Panc1 (cell line): ENCODE measurements around the gene LYRM1. TPM values are rescaled to one million over a fixed set of nuclear protein-coding genes. Genes with fewer than 3 reads are reported as not detected.

Experiments
- ATAC-seq: fragments of 200-7000 bp; cut with Tn5 transposase; 2 replicates; pipeline ENCODE4 v1.9.1; 2020; ENCODE audit warnings: mild to moderate bottlenecking, moderate library complexity
- BruUV-seq: library from RNA; stranded (reverse); fragments of 400-500 nt; replicated peaks from 2 replicates; lab custom pipeline; 2021; lab: Mats Ljungman, UMichigan
- CTCF ChIA-PET: fragments of 300-600 bp; sonication (Branson Sonifier 250); formaldehyde crosslinking; loops from one replicate; lab custom pipeline; 2022; ENCODE audit warnings: antibody characterized with exemption; lab: Charles Lee
- POLR2A ChIA-PET: fragments of 300-600 bp; sonication (Branson Sonifier 250); formaldehyde crosslinking; loops from one replicate; lab custom pipeline; 2022; ENCODE audit warnings: antibody characterized with exemption; lab: Charles Lee
- DNase-seq: peaks from one replicate; pipeline ENCODE4 v3.0.0-alpha.2; 2010; ENCODE audit warnings: low read depth, low spot score
- H3K27ac ChIP-seq: 2 replicates; pipeline ENCODE4 v1.5.1; 2011; ENCODE audit warnings: mild to moderate bottlenecking, low read length, inconsistent platforms
- H3K27me3 ChIP-seq: fragments of 200-500 bp; sonication (Bioruptor generic); 2 replicates; pipeline ENCODE4 v1.6.0; 2014; ENCODE audit warnings: low read length, inconsistent platforms; ENCODE audit not compliant: control insufficient read depth, insufficient read depth
- H3K36me3 ChIP-seq: fragments of 200-500 bp; sonication (Bioruptor generic); 2 replicates; pipeline ENCODE4 v1.5.1; 2014; ENCODE audit warnings: inconsistent platforms, mild to moderate bottlenecking, low read length, moderate library complexity; ENCODE audit not compliant: control insufficient read depth, insufficient read depth
- H3K4me1 ChIP-seq: 2 replicates; pipeline ENCODE4 v1.5.1; 2011; ENCODE audit warnings: inconsistent platforms, mild to moderate bottlenecking, low read length, moderate library complexity; ENCODE audit not compliant: control insufficient read depth, insufficient read depth
- H3K4me3 ChIP-seq, 2 experiments: 2 replicates each; pipeline ENCODE4 v1.5.1; 2011 to 2012; ENCODE audit warnings: low read depth in 2 of 2, low read length in 2 of 2, mild to moderate bottlenecking in 2 of 2, inconsistent platforms in 1 of 2, moderate library complexity in 1 of 2
- H3K9me3 ChIP-seq: fragments of 200-500 bp; sonication (Bioruptor generic); 2 replicates; pipeline ENCODE4 v1.5.1; 2014; ENCODE audit warnings: low read depth, mild to moderate bottlenecking, inconsistent platforms, low read length, moderate library complexity; ENCODE audit not compliant: control insufficient read depth, insufficient read depth
- POLR2AphosphoS5 ChIP-seq: IDR thresholded peaks from 2 replicates; pipeline ENCODE4 v1.6.1; 2012; ENCODE audit warnings: mild to moderate bottlenecking, low read depth, low read length, moderate library complexity
- SIN3A ChIP-seq: IDR thresholded peaks from 2 replicates; pipeline ENCODE4 v1.6.1; 2012; ENCODE audit warnings: low read depth, mild to moderate bottlenecking, low read length, moderate library complexity, borderline replicate concordance; ENCODE audit not compliant: insufficient read depth
- TCF7L2 ChIP-seq: IDR thresholded peaks from 2 replicates; pipeline ENCODE4 v1.6.1; 2011; ENCODE audit warnings: mild to moderate bottlenecking, low read depth, low read length, inconsistent platforms
- in situ Hi-C: cut with HindIII; loops from 2 replicates; pipeline ENCODE4 v1.10.0; 2016; ENCODE audit warnings: low sequenced_read_pairs, low pct_unique_long_range_greater_than_20kb
- intact Hi-C: fragments of 100-400 bp; cut with micrococcal nuclease; formaldehyde crosslinking; loops from one replicate; pipeline ENCODE4 v1.10.0; 2022; ENCODE audit not compliant: unreplicated experiment
- total RNA-seq: library from RNA; stranded (reverse); gene quantifications from one replicate; pipeline ENCODE4 v1.2.1, GENCODE V29; 2021; ENCODE audit not compliant: unreplicated experiment
- TF ChIP-seq, protein P1 (sequence below): fragments of 450-650 bp; IDR thresholded peaks from 2 replicates; pipeline ENCODE4 v1.5.1; 2017; ENCODE audit warnings: mild to moderate bottlenecking
- TF ChIP-seq, protein P2 (sequence below), 2 experiments: IDR thresholded peaks; 2 replicates each; pipeline ENCODE4 v1.6.1; 2011 to 2012; ENCODE audit warnings: low read depth in 2 of 2, control low read depth in 1 of 2, low read length in 1 of 2, mild to moderate bottlenecking in 1 of 2, moderate library complexity in 1 of 2; ENCODE audit not compliant: insufficient read depth in 1 of 2

Gene LYRM1
- total RNA-seq, 1 experiment from 2014 or later = 30.7 TPM

DNA sequence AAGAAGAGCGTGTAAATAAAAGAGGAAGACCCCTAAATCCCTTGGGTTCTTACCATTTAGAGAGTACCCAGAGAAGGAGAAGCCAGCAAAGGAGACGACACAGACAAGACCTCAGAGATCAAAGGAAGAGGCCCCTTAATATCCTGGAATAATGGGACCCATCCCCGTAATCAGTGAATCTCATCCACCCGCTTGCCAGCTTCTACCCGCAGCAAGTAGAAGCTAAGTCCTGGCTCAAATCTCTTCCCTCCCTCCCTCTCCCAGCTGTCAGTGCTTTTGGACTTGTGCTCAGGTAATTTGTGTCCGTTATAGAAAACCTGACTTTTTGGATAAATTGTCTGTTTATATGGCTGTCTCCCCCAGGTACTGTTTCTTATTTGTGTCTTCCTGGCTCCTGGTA lies 1.9 kb downstream of the LYRM1 start:
- CTCF ChIA-PET = no interaction called here
- Histone ChIP-seq H3K9me3 (no peaks in the 10 kb centered on the region), H3K4me1 (peaks cover 72% of the 10 kb centered on the region), H3K4me3 (no peak overlapping the region), H3K36me3 (no peaks in the 10 kb centered on the region; the same call in 1 of the 2 replicates), H3K27ac (peak overlapping the region; percentile 98), H3K27me3 (no peaks in the 10 kb centered on the region)
- no TSS peak for BruUV-seq
- ATAC-seq (no peak), DNase-seq (no peak)
- intact Hi-C loops = no loop called here
- in situ Hi-C loops = no loop called here
- TF ChIP-seq SIN3A = no peak
- no peak for TF ChIP-seq POLR2AphosphoS5
- TF ChIP-seq, protein P1, sequence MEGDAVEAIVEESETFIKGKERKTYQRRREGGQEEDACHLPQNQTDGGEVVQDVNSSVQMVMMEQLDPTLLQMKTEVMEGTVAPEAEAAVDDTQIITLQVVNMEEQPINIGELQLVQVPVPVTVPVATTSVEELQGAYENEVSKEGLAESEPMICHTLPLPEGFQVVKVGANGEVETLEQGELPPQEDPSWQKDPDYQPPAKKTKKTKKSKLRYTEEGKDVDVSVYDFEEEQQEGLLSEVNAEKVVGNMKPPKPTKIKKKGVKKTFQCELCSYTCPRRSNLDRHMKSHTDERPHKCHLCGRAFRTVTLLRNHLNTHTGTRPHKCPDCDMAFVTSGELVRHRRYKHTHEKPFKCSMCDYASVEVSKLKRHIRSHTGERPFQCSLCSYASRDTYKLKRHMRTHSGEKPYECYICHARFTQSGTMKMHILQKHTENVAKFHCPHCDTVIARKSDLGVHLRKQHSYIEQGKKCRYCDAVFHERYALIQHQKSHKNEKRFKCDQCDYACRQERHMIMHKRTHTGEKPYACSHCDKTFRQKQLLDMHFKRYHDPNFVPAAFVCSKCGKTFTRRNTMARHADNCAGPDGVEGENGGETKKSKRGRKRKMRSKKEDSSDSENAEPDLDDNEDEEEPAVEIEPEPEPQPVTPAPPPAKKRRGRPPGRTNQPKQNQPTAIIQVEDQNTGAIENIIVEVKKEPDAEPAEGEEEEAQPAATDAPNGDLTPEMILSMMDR = no peak
- no peak for TF ChIP-seq TCF7L2
- TF ChIP-seq, protein P2, sequence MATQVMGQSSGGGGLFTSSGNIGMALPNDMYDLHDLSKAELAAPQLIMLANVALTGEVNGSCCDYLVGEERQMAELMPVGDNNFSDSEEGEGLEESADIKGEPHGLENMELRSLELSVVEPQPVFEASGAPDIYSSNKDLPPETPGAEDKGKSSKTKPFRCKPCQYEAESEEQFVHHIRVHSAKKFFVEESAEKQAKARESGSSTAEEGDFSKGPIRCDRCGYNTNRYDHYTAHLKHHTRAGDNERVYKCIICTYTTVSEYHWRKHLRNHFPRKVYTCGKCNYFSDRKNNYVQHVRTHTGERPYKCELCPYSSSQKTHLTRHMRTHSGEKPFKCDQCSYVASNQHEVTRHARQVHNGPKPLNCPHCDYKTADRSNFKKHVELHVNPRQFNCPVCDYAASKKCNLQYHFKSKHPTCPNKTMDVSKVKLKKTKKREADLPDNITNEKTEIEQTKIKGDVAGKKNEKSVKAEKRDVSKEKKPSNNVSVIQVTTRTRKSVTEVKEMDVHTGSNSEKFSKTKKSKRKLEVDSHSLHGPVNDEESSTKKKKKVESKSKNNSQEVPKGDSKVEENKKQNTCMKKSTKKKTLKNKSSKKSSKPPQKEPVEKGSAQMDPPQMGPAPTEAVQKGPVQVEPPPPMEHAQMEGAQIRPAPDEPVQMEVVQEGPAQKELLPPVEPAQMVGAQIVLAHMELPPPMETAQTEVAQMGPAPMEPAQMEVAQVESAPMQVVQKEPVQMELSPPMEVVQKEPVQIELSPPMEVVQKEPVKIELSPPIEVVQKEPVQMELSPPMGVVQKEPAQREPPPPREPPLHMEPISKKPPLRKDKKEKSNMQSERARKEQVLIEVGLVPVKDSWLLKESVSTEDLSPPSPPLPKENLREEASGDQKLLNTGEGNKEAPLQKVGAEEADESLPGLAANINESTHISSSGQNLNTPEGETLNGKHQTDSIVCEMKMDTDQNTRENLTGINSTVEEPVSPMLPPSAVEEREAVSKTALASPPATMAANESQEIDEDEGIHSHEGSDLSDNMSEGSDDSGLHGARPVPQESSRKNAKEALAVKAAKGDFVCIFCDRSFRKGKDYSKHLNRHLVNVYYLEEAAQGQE (IDR thresholded peaks at IDR 0.05; ENCODE audit: insufficient read depth in 1 of 2, low read depth in 2 of 2, low read length in 1 of 2) = no peak
- POLR2A ChIA-PET = no interaction called here

DNA sequence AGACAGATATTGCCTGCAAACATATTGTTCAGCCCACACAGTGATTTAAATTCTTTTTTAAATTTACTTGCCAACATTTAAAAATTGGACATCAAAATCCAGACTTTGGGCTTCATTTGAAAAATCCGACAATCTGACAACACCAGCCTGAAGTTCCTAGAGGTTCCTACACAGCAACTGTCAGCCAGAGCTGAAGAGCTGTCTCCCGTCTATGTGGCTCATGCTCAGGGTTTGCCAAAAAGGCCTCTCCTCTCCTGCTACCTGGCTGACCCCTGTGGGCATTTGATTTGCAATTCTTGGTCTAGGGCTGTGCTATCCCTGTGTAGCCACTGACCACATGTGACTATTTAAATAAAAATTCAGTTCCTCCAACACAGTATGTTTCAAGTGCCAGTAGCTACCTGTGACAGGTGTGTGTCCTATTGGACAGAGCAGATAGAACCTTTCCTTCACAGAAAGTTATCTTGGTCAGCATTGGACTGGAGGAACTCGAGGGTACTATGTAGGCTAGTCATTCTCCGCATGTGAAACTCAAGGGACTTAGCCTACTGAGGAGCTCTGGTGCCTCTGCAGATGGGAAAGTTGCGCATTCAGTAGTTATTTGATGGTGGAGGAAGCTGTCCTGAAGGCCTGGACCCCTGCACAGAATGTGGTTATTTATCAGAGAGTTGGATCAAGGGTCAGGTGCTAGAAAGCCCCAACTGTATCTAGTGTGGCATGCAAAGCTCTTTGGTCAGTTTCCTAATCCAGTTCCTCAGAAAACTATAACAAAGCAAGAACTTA lies 2.7 kb downstream of the LYRM1 start:
- no peak for DNase-seq
- Histone ChIP-seq H3K4me1 (peaks cover 68% of the 10 kb centered on the region), H3K27ac (peak overlapping the region; percentile 98), H3K27me3 (no peaks in the 10 kb centered on the region), H3K36me3 (no peaks in the 10 kb centered on the region; the same call in 1 of the 2 replicates), H3K4me3 (no peak overlapping the region), H3K9me3 (no peaks in the 10 kb centered on the region)
- ChIA-PET CTCF (interaction anchor here (0.9 kb wide), 1 partner anchor 125 kb away, joined by 3 read pairs; no protein-coding TSS in a partner anchor), POLR2A (interaction anchor here (0.5 to 0.6 kb wide), 3 partner anchors 39 to 328 kb away, joined by 3 read pairs; no protein-coding TSS in a partner anchor)
- ATAC-seq = no peak
- TF ChIP-seq TCF7L2 (no peak), POLR2AphosphoS5 (0 out of 2 replicates have a peak, but pooled peaks have one; percentile 31)
- in situ Hi-C loops = no loop called here
- intact Hi-C loops = no loop called here
- no TSS peak for BruUV-seq
